ENCODE measurements around the gene KLHDC9.
A peak's percentile ranks its signal among the peaks of the same experiment; 100 is the strongest.
"Not testable (repeated sequence)": the region's sequence is repeated elsewhere in the genome, so short reads cannot be mapped to it uniquely, and the experiment has no call there.

KLHDC9 gene, protein sequence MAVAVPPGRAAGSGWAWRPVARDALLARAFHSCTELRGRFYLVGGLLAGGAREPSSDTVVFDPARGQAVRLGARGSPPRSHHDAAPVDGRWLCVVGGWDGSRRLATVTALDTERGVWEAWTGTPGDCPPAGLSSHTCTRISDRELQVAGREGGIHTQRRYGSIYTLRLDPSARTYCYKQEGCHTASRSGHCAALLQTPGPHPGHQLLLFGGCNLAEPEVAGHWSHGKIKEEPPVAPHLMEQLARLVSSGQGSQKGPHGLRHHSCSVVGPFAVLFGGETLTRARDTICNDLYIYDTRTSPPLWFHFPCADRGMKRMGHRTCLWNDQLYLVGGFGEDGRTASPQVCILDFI

DNA sequence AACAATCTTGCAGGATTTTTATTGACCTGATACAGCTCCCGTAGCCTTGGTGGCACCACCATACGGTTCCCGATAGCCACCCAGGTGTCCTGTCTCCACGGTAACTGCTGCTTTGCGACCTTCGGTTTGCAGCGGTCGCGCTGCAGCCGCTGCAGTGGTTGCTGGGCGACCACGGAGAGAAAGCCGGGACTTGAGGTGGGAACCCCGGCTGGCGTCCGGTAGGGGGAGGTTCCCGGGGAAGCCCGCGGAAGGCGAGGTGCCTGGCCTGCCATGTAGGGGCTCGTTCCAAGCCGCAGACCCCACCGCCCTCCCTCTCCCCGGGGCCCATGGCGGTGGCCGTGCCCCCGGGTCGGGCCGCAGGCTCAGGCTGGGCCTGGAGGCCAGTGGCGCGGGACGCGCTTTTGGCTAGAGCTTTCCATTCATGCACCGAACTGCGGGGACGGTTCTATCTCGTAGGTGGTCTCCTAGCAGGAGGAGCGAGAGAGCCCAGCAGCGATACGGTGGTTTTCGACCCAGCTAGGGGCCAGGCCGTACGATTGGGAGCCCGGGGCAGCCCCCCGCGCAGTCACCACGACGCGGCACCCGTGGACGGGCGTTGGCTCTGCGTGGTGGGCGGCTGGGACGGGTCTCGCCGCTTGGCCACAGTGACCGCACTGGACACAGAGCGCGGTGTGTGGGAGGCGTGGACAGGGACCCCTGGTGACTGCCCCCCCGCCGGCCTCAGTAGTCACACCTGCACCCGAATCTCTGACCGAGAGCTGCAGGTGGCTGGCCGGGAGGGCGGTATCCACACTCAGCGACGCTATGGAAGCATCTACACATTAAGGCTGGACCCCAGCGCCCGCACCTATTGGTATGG lies at the start of gene KLHDC9:
KLHDC9 (plus strand) TSS at position 152 of the 859 bp plus-strand sequence; CDS start at position 327, 175 bp downstream.
- DNase-seq (ENCODE audit: low read depth): peak; percentile 72

- no peak for DNase-seq (ENCODE audit: low read depth)
Measured at GRCh38 chr1:161048949-161049722, 49.0 kb upstream of the KLHDC9 start.

DNA sequence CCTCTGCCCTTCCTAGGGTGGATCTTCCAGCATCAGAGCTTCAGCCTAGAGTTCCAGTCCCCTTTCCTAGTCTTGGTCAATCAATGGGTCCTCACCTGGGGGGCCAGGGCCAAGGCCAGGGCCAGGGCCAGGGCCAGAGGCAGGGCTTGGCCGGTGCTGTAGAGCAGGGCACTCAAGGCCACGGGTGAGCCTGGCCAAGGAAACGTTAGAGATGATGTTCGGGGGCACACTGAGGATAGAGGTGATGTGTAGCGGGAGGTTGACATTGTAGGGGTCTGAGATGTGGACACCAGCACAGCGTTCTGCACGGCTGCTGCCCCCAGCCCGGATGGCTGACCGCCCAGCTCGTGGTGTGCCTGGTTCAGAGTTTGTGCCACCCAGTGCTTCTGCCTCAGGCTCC lies 46.9 kb upstream of the KLHDC9 start:
- DNase-seq (ENCODE audit: low read depth): no peak

- peak; percentile 32 for DNase-seq (ENCODE audit: low read depth)
Measured at GRCh38 chr1:161052899-161053298, 45.3 kb upstream of the KLHDC9 start.

GRCh38 chr1:161054232-161054631 lies 43.9 kb upstream of the KLHDC9 start:
- DNase-seq (ENCODE audit: low read depth): no peak

DNA sequence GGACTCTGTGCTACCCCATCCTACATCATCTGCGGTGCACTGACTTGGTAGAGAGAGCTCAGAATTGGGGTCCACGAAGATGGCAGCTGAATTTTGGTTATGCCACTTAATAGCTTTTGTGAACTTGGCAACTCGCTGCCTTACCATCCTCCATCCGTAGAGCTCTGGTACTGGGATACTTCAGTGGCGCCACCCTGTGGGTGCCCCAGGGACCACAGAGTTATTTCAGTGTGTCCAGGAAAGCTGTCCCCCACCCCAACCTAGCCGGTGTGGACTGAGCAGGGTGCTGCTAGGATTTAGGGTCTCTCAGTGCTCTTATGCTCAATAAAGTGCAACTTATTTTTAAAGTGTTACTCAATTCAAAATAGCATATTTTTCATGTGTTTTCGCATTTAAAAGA lies 43.4 kb upstream of the KLHDC9 start:
- DNase-seq (ENCODE audit: low read depth): no peak

DNA sequence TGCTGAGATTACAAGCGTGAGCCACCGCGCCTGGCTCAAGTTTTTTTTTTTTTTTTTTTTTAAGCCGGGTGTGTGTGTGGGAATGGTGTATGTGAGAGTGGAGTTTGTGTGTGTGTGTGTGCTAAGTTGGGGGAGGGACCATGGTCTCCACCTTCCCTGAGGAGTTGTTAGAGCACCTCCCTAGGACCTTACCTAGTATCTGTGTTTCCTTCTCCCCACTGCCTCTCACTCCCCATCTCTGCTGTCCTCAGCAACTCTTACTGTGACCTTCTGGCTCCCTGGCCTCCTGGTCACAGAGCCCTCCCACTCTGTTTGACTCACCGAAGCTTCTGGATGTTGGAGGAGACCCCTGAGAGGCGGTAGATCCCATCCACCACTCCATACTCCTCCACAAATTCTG lies 38.9 kb upstream of the KLHDC9 start:
- no peak for DNase-seq (ENCODE audit: low read depth)

DNA sequence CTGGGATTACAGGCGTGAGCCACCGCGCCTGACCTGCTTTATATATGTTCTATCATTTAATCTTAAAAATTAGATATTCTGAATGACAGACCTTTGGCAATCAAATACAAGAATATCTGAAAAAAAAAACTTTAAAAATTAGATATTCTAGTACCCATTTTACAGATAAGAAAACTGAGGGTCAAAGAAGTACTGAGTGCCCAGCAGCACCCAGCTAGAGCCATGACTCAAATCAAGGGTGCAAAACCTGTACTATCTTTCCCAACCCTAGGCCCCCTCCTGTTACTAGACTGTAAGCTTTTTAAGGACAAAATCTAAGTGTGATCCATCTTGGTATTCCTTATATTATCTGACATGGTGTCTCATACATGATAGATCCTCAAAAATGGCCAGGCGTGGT lies 36.7 kb upstream of the KLHDC9 start:
- no peak for DNase-seq (ENCODE audit: low read depth)

GRCh38 chr1:161063936-161064335 lies 34.2 kb upstream of the KLHDC9 start:
- DNase-seq (ENCODE audit: low read depth): not testable (repeated sequence)

DNA sequence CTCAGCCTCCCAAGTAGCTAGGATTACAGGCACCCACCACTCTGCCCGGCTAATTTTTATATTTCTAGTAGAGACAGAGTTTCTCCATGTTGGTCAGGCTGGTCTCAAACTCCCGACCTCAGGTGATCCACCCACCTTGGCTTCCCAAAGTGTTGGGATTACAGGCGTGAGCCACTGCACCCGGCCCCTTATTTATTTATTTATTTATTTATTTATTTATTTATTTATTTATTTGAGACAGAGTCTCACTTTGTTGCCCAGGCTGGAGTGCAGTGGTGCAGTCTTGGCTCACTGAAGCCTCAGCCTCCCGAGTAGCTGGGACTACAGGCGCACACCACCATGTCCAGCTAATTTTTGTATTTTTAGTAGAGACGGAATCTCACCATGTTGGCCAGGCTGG lies 32.5 kb upstream of the KLHDC9 start:
- DNase-seq (ENCODE audit: low read depth): not testable (repeated sequence)

DNA sequence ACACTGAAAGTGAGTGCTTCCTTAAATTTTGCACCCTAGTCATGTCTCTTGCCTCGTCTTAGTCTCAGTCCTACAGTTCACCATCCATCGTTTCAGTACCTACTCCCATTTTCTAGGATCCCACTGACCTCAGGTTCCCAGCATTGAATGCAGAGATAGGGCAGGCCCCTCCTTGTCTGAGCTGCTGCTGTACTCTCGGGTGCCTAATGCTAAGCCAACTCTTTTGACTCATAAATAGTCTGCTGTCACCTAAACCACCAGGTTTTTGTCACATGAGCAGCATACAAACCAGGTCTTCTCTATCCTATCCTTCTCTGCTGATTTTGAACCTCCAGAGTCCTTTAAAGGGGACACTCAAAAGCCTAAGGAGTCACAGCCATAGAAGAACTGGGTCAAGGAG lies 31.5 kb upstream of the KLHDC9 start:
- no peak for DNase-seq (ENCODE audit: low read depth)

DNA sequence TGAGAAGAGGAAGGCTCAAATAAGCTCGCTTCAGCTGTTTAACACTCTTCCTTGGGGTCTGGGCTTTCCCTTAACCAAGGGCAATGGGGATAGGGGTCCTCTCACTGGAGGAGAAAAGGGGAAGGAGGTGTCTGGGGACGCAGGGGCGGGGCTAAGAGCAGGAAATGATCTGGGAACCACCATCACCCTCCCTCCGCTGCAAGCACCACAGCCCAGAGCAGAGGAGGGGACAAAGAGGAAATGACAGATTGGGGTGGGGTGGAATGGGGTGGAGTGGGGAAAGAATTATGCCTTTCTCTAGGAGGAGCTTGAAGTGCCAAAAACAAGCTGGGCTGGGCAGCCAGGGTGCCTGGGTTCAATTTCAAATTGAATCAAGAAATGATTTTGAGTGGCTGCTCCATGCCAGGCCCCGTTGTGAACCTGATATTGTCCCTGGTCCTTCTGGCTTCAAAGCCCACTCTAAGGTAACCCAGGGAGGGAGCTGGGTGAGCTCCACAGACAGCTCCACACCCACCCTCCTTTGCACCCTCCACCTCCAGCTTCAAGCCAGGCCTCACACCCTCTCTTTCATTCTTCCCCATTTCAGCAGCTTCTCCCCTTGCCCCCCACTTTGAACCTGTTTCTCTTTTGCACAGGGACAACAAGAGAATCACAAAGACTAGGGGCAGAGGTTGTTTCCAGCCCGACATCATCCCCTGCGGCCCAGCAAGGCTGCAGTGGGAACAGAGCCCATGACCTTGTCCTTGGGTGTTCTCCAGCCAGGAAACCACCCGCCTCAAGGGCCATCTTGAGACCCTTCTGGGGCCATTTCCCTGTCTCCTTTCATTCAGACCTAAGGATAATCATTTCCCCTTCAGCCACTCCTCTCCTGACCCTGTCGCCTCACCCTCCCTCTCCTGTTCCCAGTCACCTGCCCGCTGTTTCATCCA lies 29.6 kb upstream of the KLHDC9 start:
- peak; percentile 39 for DNase-seq (ENCODE audit: low read depth)

DNA sequence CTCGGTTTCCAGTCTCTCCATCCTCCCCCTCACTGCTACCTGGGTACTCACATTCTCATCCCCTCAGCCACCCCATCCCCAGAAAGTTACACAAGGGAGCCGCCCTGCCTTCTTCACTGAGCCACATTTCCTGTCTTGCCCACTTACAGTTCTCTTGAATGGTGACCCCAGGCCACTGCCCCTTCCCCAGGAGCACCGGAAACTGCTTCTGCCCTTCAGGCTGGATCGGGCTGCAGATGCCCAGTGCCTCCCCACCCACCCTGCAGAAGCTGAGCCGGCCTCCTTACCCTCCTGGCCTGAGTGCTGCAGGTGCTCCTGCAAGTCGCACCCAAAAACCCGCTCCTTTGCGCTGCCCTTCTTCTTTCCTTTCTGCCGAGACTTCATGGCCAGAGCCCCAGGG lies 28.9 kb upstream of the KLHDC9 start:
- DNase-seq (ENCODE audit: low read depth): no peak

- no peak for DNase-seq (ENCODE audit: low read depth)
Measured at GRCh38 chr1:161069731-161070270, 28.4 kb upstream of the KLHDC9 start, which contains the start of gene ARHGAP30. ARHGAP30 (minus strand) TSS chr1:161069891; CDS start chr1:161069624, 267 bp downstream.

DNA sequence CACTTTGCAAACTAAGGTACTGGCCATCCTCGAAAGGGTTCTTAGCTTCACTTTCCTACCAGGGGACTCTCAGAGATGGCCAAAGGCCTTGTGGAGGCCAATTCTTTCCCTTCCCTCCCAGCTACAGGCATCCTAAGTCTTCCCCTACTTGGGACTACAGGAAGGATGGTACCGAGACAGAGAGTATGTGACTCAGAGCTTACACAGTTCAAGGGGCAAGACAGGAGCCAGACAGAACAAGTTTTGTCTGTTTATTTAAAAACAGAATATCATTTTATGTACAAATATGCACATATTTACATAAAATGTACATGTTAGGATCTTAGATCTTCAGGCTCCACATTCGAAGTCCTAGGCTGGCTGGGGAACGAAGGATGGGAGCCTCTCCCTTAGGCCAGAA lies 27.4 kb upstream of the KLHDC9 start:
- DNase-seq (ENCODE audit: low read depth): no peak

DNA sequence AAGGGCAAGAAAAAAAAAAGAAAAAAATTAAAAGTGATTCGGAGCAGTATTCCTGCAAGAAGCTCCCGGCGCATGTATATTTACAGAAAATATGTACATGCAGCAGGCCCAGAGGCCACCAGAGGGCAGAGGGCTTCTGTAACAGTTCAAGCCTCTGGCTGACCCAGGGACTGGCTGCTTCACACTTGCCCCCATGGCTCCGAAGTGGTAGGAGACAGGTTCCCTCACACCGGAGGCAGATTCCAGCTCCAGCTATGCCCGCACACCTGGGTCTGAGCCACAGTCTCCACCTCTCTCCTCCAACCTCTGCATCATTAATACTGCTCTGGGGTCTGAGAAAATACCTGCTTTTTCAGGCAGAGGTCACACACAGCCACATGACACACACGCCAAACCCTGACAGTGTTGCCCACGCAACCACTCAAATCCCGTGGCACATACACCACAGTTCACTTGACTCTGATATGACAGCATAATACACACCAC lies 26.2 kb upstream of the KLHDC9 start:
- peak; percentile 52 for DNase-seq (ENCODE audit: low read depth)

GRCh38 chr1:161072751-161073449 lies 25.3 kb upstream of the KLHDC9 start:
- no peak for DNase-seq (ENCODE audit: low read depth)

DNA sequence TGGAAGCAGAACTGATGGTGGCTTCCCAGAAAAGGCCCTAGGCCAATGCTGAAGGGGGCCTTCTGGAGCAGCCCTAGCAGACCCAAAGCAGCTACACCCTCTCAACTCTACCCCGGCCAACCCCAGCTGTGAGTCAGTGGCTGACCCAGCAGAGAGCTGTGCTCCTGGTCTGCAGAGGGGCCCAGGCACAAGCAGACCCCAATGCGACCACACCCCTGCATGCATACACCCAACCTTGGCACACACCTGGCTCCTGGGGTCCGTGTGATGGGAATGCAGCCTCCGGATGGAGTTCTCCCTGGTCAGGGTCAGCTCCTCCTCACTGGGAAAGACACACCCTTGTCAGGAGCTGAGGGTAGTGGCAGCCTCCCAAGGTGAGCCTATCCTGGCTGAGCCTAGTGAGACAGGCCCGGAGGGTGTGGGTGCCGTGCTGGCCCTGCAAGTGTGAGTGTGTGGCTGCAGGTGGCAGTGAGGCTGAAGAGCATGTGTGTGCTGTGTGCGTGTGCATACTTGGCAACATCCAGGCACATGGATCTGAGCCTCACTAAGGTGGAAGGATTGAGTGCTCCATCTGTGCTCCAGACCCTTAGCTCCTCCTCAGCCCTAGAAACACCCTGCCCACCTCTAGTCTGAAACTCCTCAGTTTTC lies 24.6 kb upstream of the KLHDC9 start:
- DNase-seq (ENCODE audit: low read depth): no peak

GRCh38 chr1:161074676-161075368 lies 23.3 kb upstream of the KLHDC9 start:
- no peak for DNase-seq (ENCODE audit: low read depth)
